ENCODE data around the gene PRDM5. TPM values are rescaled to one million over a fixed set of nuclear protein-coding genes. Genes with fewer than 3 reads are reported as not detected.

PRDM5 gene
- polyA plus RNA-seq, 1 donor (not counting 4 experiments of a cell fraction or from before 2014, with no cell fraction given): 3.6 TPM

GRCh38 chr4:120718979-120719566 is 203.5 kb downstream of the PRDM5 start:
- no peaks in the 10 kb centered on the region for H3K36me3 ChIP-seq (ENCODE audit: control insufficient read depth in 2 of 2, extremely low read depth in 1 of 2, insufficient read depth in 2 of 2, low read length in 2 of 2)
- FAIRE-seq (peak; percentile 64), DNase-seq (ENCODE audit: low read depth, low spot score) (no peak)
- H3K27me3 ChIP-seq (ENCODE audit: control insufficient read depth, extremely low read depth, insufficient read depth, low read length): no peaks in the 10 kb centered on the region
- H3K27ac ChIP-seq (ENCODE audit: control insufficient read depth, insufficient read depth, low read length): no peak overlapping the region
- H3K4me3 ChIP-seq (ENCODE audit: control insufficient read depth in 2 of 3, extremely low read depth in 1 of 3, insufficient read depth in 2 of 3, low read depth in 1 of 3, low read length in 3 of 3): no peak overlapping the region
- no peaks in the 10 kb centered on the region for H3K9me3 ChIP-seq (ENCODE audit: control insufficient read depth, low read depth, low read length)
- H2AFZ ChIP-seq (ENCODE audit: control insufficient read depth, low read length): no peak overlapping the region
- no peaks in the 10 kb centered on the region for H3K9me1 ChIP-seq (ENCODE audit: control insufficient read depth, extremely low read depth, insufficient read depth, low read length)
- no peak for TF ChIP-seq EZH2 (IDR thresholded peaks at IDR 0.05; ENCODE audit: low read length)
- TF ChIP-seq, protein P1, sequence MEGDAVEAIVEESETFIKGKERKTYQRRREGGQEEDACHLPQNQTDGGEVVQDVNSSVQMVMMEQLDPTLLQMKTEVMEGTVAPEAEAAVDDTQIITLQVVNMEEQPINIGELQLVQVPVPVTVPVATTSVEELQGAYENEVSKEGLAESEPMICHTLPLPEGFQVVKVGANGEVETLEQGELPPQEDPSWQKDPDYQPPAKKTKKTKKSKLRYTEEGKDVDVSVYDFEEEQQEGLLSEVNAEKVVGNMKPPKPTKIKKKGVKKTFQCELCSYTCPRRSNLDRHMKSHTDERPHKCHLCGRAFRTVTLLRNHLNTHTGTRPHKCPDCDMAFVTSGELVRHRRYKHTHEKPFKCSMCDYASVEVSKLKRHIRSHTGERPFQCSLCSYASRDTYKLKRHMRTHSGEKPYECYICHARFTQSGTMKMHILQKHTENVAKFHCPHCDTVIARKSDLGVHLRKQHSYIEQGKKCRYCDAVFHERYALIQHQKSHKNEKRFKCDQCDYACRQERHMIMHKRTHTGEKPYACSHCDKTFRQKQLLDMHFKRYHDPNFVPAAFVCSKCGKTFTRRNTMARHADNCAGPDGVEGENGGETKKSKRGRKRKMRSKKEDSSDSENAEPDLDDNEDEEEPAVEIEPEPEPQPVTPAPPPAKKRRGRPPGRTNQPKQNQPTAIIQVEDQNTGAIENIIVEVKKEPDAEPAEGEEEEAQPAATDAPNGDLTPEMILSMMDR (optimal IDR thresholded peaks at IDR 0.05 in 1 of 3, IDR thresholded peaks at IDR 0.05 in 1 of 3, conservative IDR thresholded peaks at IDR 0.05 in 1 of 3; ENCODE audit: extremely low read depth in 1 of 3, insufficient read depth in 2 of 3, low read length in 3 of 3): peak; percentile 55 to 85 (median 71)
- no peaks in the 10 kb centered on the region for H3K4me1 ChIP-seq (ENCODE audit: control insufficient read depth, extremely low read depth, insufficient read depth, low read length)
- dilution Hi-C loops (cut with MboI; ENCODE audit: extremely low pct_ligation_motif_present, low sequenced_read_pairs): no loop called here
- H3K79me2 ChIP-seq (ENCODE audit: control insufficient read depth, insufficient read depth, low read length): no peaks in the 10 kb centered on the region
- H3K4me2 ChIP-seq (ENCODE audit: control insufficient read depth, extremely low read depth, insufficient read depth, low read depth, low read length): no peak overlapping the region
- H3K9ac ChIP-seq (ENCODE audit: control insufficient read depth, extremely low read depth, insufficient read depth, low read length): no peak overlapping the region
- H4K20me1 ChIP-seq (ENCODE audit: control insufficient read depth, extremely low read depth, insufficient read depth, low read length): no peaks in the 10 kb centered on the region

DNA sequence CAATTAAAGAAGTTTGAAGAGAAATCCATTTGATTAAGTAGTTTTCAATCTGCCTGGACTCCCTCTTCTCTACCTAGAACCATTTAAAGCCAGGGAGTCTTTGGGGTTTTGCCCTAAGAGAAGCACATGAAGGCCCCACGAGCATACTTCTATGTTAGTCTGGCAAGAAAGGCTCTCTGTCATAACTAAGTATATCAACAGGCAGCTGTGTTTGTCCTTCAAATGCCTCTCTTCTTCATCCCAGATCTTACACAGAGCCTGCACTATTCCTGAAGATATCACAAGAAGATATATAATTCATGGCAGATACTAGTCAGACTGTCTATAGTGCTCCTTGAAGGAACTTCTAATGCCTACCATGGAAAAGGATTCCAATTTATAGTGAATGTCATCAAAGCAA is 206.2 kb downstream of the PRDM5 start:
- Histone ChIP-seq H3K4me3 (ENCODE audit: control insufficient read depth in 2 of 3, extremely low read depth in 1 of 3, insufficient read depth in 2 of 3, low read depth in 1 of 3, low read length in 3 of 3) (no peak overlapping the region), H3K79me2 (ENCODE audit: control insufficient read depth, insufficient read depth, low read length) (no peaks in the 10 kb centered on the region), H3K9me1 (ENCODE audit: control insufficient read depth, extremely low read depth, insufficient read depth, low read length) (no peaks in the 10 kb centered on the region), H3K9me3 (ENCODE audit: control insufficient read depth, low read depth, low read length) (no peaks in the 10 kb centered on the region), H2AFZ (ENCODE audit: control insufficient read depth, low read length) (no peak overlapping the region), H4K20me1 (ENCODE audit: control insufficient read depth, extremely low read depth, insufficient read depth, low read length) (no peaks in the 10 kb centered on the region), H3K4me1 (ENCODE audit: control insufficient read depth, extremely low read depth, insufficient read depth, low read length) (no peaks in the 10 kb centered on the region), H3K9ac (ENCODE audit: control insufficient read depth, extremely low read depth, insufficient read depth, low read length) (no peak overlapping the region), H3K27ac (ENCODE audit: control insufficient read depth, insufficient read depth, low read length) (no peak overlapping the region), H3K4me2 (ENCODE audit: control insufficient read depth, extremely low read depth, insufficient read depth, low read depth, low read length) (no peak overlapping the region), H3K36me3 (ENCODE audit: control insufficient read depth in 2 of 2, extremely low read depth in 1 of 2, insufficient read depth in 2 of 2, low read length in 2 of 2) (no peaks in the 10 kb centered on the region), H3K27me3 (ENCODE audit: control insufficient read depth, extremely low read depth, insufficient read depth, low read length) (no peaks in the 10 kb centered on the region)
- dilution Hi-C loops (cut with MboI; ENCODE audit: extremely low pct_ligation_motif_present, low sequenced_read_pairs): no loop called here
- DNase-seq (ENCODE audit: low read depth, low spot score) (no peak), FAIRE-seq (no peak)
- no peak for TF ChIP-seq EZH2 (IDR thresholded peaks at IDR 0.05; ENCODE audit: low read length)
- TF ChIP-seq, protein P1 (optimal IDR thresholded peaks at IDR 0.05 in 1 of 3, IDR thresholded peaks at IDR 0.05 in 1 of 3, conservative IDR thresholded peaks at IDR 0.05 in 1 of 3; ENCODE audit: extremely low read depth in 1 of 3, insufficient read depth in 2 of 3, low read length in 3 of 3): no peak

All from keratinocyte (primary cell).